B cell (primary cell): ENCODE results near the gene CASP9. TPM values are rescaled to one million over a fixed set of nuclear protein-coding genes. Genes with fewer than 3 reads are reported as not detected.

Experiments
- ATAC-seq: fragments of 200-7000 bp; cut with Tn5 transposase; one replicate; pipeline ENCODE4 v1.10.0; 2021; ENCODE audit warnings: low read depth, mild to moderate bottlenecking, moderate number of reproducible peaks, moderate library complexity
- CTCF ChIA-PET: fragments of 350-600 bp; sonication (Branson Sonifier 250); formaldehyde crosslinking; loops from one replicate; lab custom pipeline; 2021; ENCODE audit warnings: antibody characterized with exemption, inconsistent platforms; lab: Charles Lee
- POLR2A ChIA-PET: fragments of 350-600 bp; sonication (Branson Sonifier 250); formaldehyde crosslinking; loops from one replicate; lab custom pipeline; 2021; ENCODE audit warnings: antibody characterized with exemption; lab: Charles Lee
- DNase-seq: peaks from one replicate; pipeline ENCODE4 v3.0.0; 2013
- H2AFZ ChIP-seq: 2 replicates; pipeline ENCODE4 v1.6.1; 2012; ENCODE audit warnings: mild to moderate bottlenecking, low read depth, low read length; ENCODE audit not compliant: insufficient read depth, poor library complexity, severe bottlenecking
- H3K27ac ChIP-seq, 2 donors: 1 replicate in 1 of 2; 2 replicates in 1 of 2; pipeline ENCODE4 v1.5.1; 2012 to 2013; ENCODE audit warnings: low read length in 2 of 2, mild to moderate bottlenecking in 2 of 2, moderate library complexity in 1 of 2
- H3K27me3 ChIP-seq, 4 experiments: fragments of 200-600 bp in 1 of 4; sonication (generic) in 1 of 4; replicated peaks in 1 of 4; 1 replicate in 2 of 4; 2 replicates in 2 of 4; pipeline versions ENCODE4 v1.6.1 to v1.7.0; 2013 to 2016; ENCODE audit warnings: low read length in 3 of 4, mild to moderate bottlenecking in 2 of 4, mixed read lengths in 1 of 4, moderate library complexity in 1 of 4; ENCODE audit not compliant: insufficient read depth in 4 of 4, control insufficient read depth in 3 of 4; ENCODE audit errors: control extremely low read depth in 1 of 4
- H3K36me3 ChIP-seq, 2 experiments: replicated peaks in 1 of 2; 1 replicate in 1 of 2; 2 replicates in 1 of 2; pipeline versions ENCODE4 v1.6.1 to v1.7.1; 2013; ENCODE audit warnings: low read length in 1 of 2; ENCODE audit not compliant: insufficient read depth in 2 of 2, control insufficient read depth in 1 of 2; ENCODE audit errors: control extremely low read depth in 1 of 2, extremely low read depth in 1 of 2
- H3K4me1 ChIP-seq, 2 donors: fragments of 200-600 bp in 1 of 2; sonication (generic) in 1 of 2; 1 replicate in 1 of 2; 2 replicates in 1 of 2; pipeline versions ENCODE4 v1.5.1 to v1.6.1; 2013 to 2017; ENCODE audit warnings: low read length in 2 of 2; ENCODE audit not compliant: control insufficient read depth in 2 of 2, insufficient read depth in 2 of 2
- H3K4me2 ChIP-seq: replicated peaks from 2 replicates; pipeline ENCODE3; 2012; ENCODE audit warnings: mild to moderate bottlenecking, low read depth, low read length; ENCODE audit not compliant: poor library complexity, severe bottlenecking
- H3K4me3 ChIP-seq, 5 experiments: fragments of 200-600 bp in 1 of 5; sonication (generic) in 1 of 5; 1 replicate in 3 of 5; 2 replicates in 2 of 5; pipeline versions ENCODE4 v1.5.1 to v1.7.0; 2011 to 2016; ENCODE audit warnings: low read length in 4 of 5, mild to moderate bottlenecking in 4 of 5, low read depth in 2 of 5, control low read depth in 1 of 5, moderate library complexity in 1 of 5; ENCODE audit not compliant: insufficient read depth in 1 of 5; ENCODE audit errors: control extremely low read depth in 1 of 5, extremely low read depth in 1 of 5
- H3K79me2 ChIP-seq: fragments of 200-600 bp; sonication (generic); one replicate; pipeline ENCODE4 v1.6.0; 2016; ENCODE audit warnings: low read length; ENCODE audit not compliant: control insufficient read depth, insufficient read depth
- H3K9ac ChIP-seq: fragments of 200-600 bp; sonication (generic); 2 replicates; pipeline ENCODE4 v1.6.1; 2017; ENCODE audit warnings: mild to moderate bottlenecking, low read length, moderate library complexity
- H3K9me3 ChIP-seq, 3 donors: one replicate each; pipeline versions ENCODE4 v1.6.1 to v1.7.1; 2013; ENCODE audit warnings: low read length in 2 of 3; ENCODE audit not compliant: control insufficient read depth in 2 of 3, insufficient read depth in 1 of 3; ENCODE audit errors: control extremely low read depth in 1 of 3
- H4K20me1 ChIP-seq: 2 replicates; pipeline ENCODE4 v1.6.0; 2012; ENCODE audit warnings: mild to moderate bottlenecking, low read length; ENCODE audit not compliant: insufficient read depth, control insufficient read depth, poor library complexity, severe bottlenecking
- H3K27ac Mint-ChIP-seq: one replicate; pipeline ENCODE4 v1.8.0; 2021; ENCODE audit warnings: mixed read lengths
- H3K27me3 Mint-ChIP-seq: one replicate; pipeline ENCODE4 v1.8.0; 2021; ENCODE audit warnings: mixed read lengths
- H3K4me1 Mint-ChIP-seq: one replicate; pipeline ENCODE4 v1.8.0; 2021; ENCODE audit warnings: mixed read lengths
- H3K4me3 Mint-ChIP-seq: one replicate; pipeline ENCODE4 v1.8.0; 2021; ENCODE audit warnings: mixed read lengths
- H3K9me3 Mint-ChIP-seq: one replicate; pipeline ENCODE4 v1.8.0; 2022; ENCODE audit warnings: mixed read lengths; ENCODE audit not compliant: insufficient read depth
- EZH2 ChIP-seq: IDR thresholded peaks from 2 replicates; pipeline ENCODE4 v1.6.1; 2012; ENCODE audit warnings: borderline replicate concordance, low read depth, mild to moderate bottlenecking, moderate library complexity, low read length; ENCODE audit not compliant: insufficient read depth, poor library complexity, severe bottlenecking
- WGBS: methylation state at CpG from one replicate; pipeline ENCODE4 v1.1.5; 2013; ENCODE audit warnings: missing lambda C conversion rate; ENCODE audit not compliant: insufficient coverage; 5-methylcytosine and 5-hydroxymethylcytosine counted together
- intact Hi-C: fragments of 100-400 bp; cut with micrococcal nuclease; formaldehyde crosslinking; loops from one replicate; pipeline ENCODE4 v1.10.0; 2022
- polyA plus RNA-seq: library from polyadenylated mRNA; depleted of rRNA; stranded (reverse); fragments of >200 nt; gene quantifications from 2 replicates; pipeline ENCODE4 v1.2.3, GENCODE V29; 2012
- small RNA-seq: library from RNA; depleted of rRNA; stranded (forward); fragments of <200 nt; gene quantifications from one replicate; pipeline ENCODE3, GENCODE V24; 2012; ENCODE audit warnings: low replicate concordance, low read depth; ENCODE audit not compliant: insufficient read length
- total RNA-seq, 2 donors: library from RNA; stranded (reverse); fragments of 120-200 nt in 1 of 2; gene quantifications; 1 replicate in 1 of 2; 2 replicates in 1 of 2; pipeline versions ENCODE4 v1.2.3 to v1.2.4, GENCODE V29; 2013 to 2022
- TF ChIP-seq, protein P1 (sequence below): fragments of 200-600 bp; IDR thresholded peaks from one replicate; pipeline ENCODE4 v1.8.0; 2022; ENCODE audit warnings: antibody characterized with exemption, mild to moderate bottlenecking

The CASP9 gene
- total and polyA plus RNA-seq, 2 donors (not counting 1 experiment from before 2014, with no cell fraction given), result 16.8 to 22.9 TPM

- H3K4me1 Mint-ChIP-seq, result no peaks in the 10 kb centered on the region
- no peak overlapping the region for H3K4me3 ChIP-seq
- no peak overlapping the region for H3K27ac Mint-ChIP-seq
- peaks cover 18% of the 10 kb centered on the region for H3K27me3 Mint-ChIP-seq
- no peak overlapping the region for H3K4me3 Mint-ChIP-seq
- no peak overlapping the region for H3K4me2 ChIP-seq
- H3K36me3 ChIP-seq, result no peaks in the 10 kb centered on the region
- H3K9me3 Mint-ChIP-seq, result no peaks in the 10 kb centered on the region
- H4K20me1 ChIP-seq, result no peaks in the 10 kb centered on the region
- H2AFZ ChIP-seq, result no peak overlapping the region
- TF ChIP-seq EZH2, result no peak
- TF ChIP-seq, protein P1, sequence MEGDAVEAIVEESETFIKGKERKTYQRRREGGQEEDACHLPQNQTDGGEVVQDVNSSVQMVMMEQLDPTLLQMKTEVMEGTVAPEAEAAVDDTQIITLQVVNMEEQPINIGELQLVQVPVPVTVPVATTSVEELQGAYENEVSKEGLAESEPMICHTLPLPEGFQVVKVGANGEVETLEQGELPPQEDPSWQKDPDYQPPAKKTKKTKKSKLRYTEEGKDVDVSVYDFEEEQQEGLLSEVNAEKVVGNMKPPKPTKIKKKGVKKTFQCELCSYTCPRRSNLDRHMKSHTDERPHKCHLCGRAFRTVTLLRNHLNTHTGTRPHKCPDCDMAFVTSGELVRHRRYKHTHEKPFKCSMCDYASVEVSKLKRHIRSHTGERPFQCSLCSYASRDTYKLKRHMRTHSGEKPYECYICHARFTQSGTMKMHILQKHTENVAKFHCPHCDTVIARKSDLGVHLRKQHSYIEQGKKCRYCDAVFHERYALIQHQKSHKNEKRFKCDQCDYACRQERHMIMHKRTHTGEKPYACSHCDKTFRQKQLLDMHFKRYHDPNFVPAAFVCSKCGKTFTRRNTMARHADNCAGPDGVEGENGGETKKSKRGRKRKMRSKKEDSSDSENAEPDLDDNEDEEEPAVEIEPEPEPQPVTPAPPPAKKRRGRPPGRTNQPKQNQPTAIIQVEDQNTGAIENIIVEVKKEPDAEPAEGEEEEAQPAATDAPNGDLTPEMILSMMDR, result no peak
- H3K9ac ChIP-seq, result no peak overlapping the region
- DNase-seq (no peak), ATAC-seq (no peak)
- POLR2A ChIA-PET, result no interaction called here
- H3K79me2 ChIP-seq, result no peaks in the 10 kb centered on the region
- intact Hi-C loops, result no loop called here
- no peaks in the 10 kb centered on the region for H3K4me1 ChIP-seq
- CTCF ChIA-PET, result no interaction called here
- H3K9me3 ChIP-seq, result no peaks in the 10 kb centered on the region
- H3K27ac ChIP-seq, result no peak overlapping the region
- H3K27me3 ChIP-seq, result peaks cover 0 to 12% (median 4%) of the 10 kb centered on the region in 4 experiments
- WGBS, result 94% methylated on average over 3 of the region's 5 CpGs
Observed at GRCh38 chr1:15442759-15443158, 81.3 kb downstream of the CASP9 start.

GRCh38 chr1:15442119-15442518 lies 81.9 kb downstream of the CASP9 start:
- Mint-ChIP-seq H3K9me3 (no peaks in the 10 kb centered on the region), H3K27me3 (peaks cover 14% of the 10 kb centered on the region), H3K27ac (no peak overlapping the region), H3K4me1 (no peaks in the 10 kb centered on the region), H3K4me3 (no peak overlapping the region)
- no peaks in the 10 kb centered on the region for H3K4me1 ChIP-seq
- H3K79me2 ChIP-seq, result no peaks in the 10 kb centered on the region
- ATAC-seq (no peak), DNase-seq (no peak)
- H2AFZ ChIP-seq, result no peak overlapping the region
- H4K20me1 ChIP-seq, result no peaks in the 10 kb centered on the region
- H3K4me3 ChIP-seq, result no peak overlapping the region
- no peaks in the 10 kb centered on the region for H3K36me3 ChIP-seq
- H3K27me3 ChIP-seq, result peaks cover 0 to 10% (median 3%) of the 10 kb centered on the region in 4 experiments
- POLR2A ChIA-PET, result no interaction called here
- CTCF ChIA-PET, result no interaction called here
- intact Hi-C loops, result no loop called here
- WGBS, result 89% methylated on average over 6 of the region's 8 CpGs
- no peak overlapping the region for H3K27ac ChIP-seq
- H3K9ac ChIP-seq, result no peak overlapping the region
- no peak for TF ChIP-seq EZH2
- TF ChIP-seq, protein P1, result no peak
- H3K4me2 ChIP-seq, result no peak overlapping the region
- no peaks in the 10 kb centered on the region for H3K9me3 ChIP-seq

Small RNAs within 50 kb of the gene (small RNA-seq; reads per million reads assigned to genes)
- gene SCARNA21B, result not detected

Other genes starting within 250 kb of the CASP9 start
- 38.4 and 39.3 TPM in 2 replicates for gene EFHD2, start 114.3 kb downstream of the CASP9 start, total RNA-seq
- 67.2 and 90.0 TPM in 2 replicates for gene EFHD2, start 114.3 kb downstream of the CASP9 start, polyA plus RNA-seq
- 0.51 TPM in 1 of 2 replicates, not detected in the other for gene CTRC, start 85.8 kb downstream of the CASP9 start, total RNA-seq
- gene CTRC, start 85.8 kb downstream of the CASP9 start, polyA plus RNA-seq, result 0.39 and 1.3 TPM in 2 replicates
- not detected in 2 replicates for gene CELA2A, start 67.5 kb downstream of the CASP9 start, total RNA-seq
- 0.16 TPM in 1 of 2 replicates, not detected in the other for gene CELA2A, start 67.5 kb downstream of the CASP9 start, polyA plus RNA-seq
- gene CELA2B, start 48.1 kb downstream of the CASP9 start, total RNA-seq, result not detected in 2 replicates
- gene CELA2B, start 48.1 kb downstream of the CASP9 start, polyA plus RNA-seq, result not detected in 2 replicates
- 41.2 and 47.1 TPM in 2 replicates for gene DNAJC16, start 2.6 kb upstream of the CASP9 start, total RNA-seq
- 15.1 and 16.9 TPM in 2 replicates for gene DNAJC16, start 2.6 kb upstream of the CASP9 start, polyA plus RNA-seq
- gene AGMAT, start 60.8 kb upstream of the CASP9 start, total RNA-seq, result 3.3 and 3.5 TPM in 2 replicates
- 2.7 and 3.7 TPM in 2 replicates for gene AGMAT, start 60.8 kb upstream of the CASP9 start, polyA plus RNA-seq
- 61.0 and 68.3 TPM in 2 replicates for gene DDI2, start 93.2 kb upstream of the CASP9 start, total RNA-seq
- 8.5 and 12.2 TPM in 2 replicates for gene DDI2, start 93.2 kb upstream of the CASP9 start, polyA plus RNA-seq
- 116 and 120 TPM in 2 replicates for gene PLEKHM2, start 160.1 kb upstream of the CASP9 start, total RNA-seq
- gene PLEKHM2, start 160.1 kb upstream of the CASP9 start, polyA plus RNA-seq, result 96.3 and 99.7 TPM in 2 replicates
- gene SLC25A34, start 212.0 kb upstream of the CASP9 start, total RNA-seq, result 5.4 and 7.0 TPM in 2 replicates
- gene SLC25A34, start 212.0 kb upstream of the CASP9 start, polyA plus RNA-seq, result 4.1 and 4.6 TPM in 2 replicates
- not detected in 2 replicates for gene TMEM82, start 218.3 kb upstream of the CASP9 start, total RNA-seq
- not detected in 2 replicates for gene TMEM82, start 218.3 kb upstream of the CASP9 start, polyA plus RNA-seq
- gene FBLIM1, start 234.6 kb upstream of the CASP9 start, total RNA-seq, result not detected in 2 replicates
- gene FBLIM1, start 234.6 kb upstream of the CASP9 start, polyA plus RNA-seq, result not detected in 2 replicates